Activated T-cell treated with anti-CD3 and anti-CD28 coated beads for 24 hours (primary cell): ENCODE results near the gene BABAM2.
"Not testable (repeated sequence)": the region's sequence is repeated elsewhere in the genome, so short reads cannot be mapped to it uniquely, and the experiment has no call there.

Experiments used
- DNase-seq: peaks from one replicate; pipeline ENCODE4 v3.0.0-alpha.2; 2020; ENCODE audit warnings: low read depth

BABAM2 gene

DNA sequence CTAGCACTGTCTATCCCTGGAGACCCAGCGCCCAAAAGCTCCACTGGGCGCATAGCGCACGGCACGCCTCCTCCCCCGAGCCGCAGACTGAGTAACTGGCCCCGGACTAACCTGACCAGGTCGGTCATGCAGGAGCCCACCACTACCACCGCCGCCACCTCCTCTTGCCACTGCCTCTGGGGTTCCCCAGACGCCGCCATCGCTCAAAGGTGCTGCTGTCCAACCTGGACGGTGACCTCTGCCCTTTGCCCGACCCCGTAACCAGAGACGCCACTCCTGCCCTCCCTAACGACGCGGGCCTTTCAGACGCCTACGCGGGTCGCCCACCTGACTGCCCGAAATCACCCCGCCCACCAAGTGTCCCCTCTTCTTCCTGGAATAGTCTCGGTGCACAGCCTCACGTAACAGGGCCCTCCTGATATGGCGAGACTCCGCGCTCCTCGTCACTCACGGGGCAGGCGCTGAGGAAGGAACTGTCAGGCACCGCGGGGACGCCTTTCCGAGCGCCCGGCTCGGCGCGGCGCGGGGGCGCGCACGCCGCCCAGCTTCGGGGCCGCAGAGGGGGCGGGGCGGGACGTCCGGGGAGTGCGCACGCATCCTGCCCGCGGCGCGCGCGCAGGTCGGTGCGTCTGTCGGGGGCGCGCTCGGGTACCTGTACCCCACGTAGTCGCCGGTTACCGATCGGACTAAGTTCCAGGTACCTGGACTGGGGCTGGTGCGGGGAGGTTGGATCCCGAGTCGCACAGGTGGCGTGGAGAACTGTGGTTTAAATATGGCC lies at the start of gene BABAM2, which contains the start of gene RBKS:
BABAM2 (plus strand) TSS at position 584 of the 778 bp plus-strand sequence. CDS start 3,828 bp downstream, outside the sequence.
RBKS (minus strand) TSS at position 242 of the 778 bp plus-strand sequence; CDS start at position 200, 42 bp downstream.
- peak; percentile 86 for DNase-seq

DNA sequence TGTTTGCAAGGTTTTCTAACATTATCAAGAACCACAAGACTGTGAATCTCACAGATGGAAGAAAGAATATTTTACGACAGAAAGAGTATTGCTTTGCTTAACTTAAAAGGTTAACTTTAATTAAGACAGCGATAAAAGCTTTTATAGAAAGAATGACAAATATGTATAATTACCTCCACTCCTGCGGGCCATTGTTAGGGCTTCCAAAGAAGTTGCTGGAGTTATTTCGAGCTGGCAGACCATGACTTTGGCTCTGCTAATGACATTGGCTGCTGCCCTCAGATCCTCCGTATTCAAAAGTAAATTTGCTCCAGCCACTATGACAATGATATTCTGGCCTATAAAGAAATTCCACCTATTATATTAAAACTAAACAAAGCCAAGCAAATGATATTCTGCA lies 47.6 kb upstream of the BABAM2 start:
- no peak for DNase-seq

DNA sequence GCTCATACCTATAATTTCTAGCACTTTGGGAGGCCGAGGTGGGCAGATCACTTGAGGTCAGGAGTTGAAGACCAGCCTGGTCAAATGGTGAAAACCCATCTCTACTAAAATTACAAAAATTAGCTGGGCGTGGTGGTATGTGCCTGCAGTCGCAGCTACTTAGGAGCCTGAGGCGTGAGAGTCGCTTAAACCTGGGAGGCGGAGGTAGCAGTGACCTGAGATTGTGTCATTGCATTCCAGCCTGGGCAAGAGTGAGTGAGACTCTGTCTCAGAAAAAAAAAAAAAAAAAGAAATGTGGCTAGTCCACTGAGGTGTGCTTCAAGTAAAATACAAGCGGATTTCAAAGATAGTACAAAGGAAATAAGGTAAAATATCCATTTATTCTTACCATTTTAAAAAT lies 46.5 kb upstream of the BABAM2 start:
- no peak for DNase-seq

DNA sequence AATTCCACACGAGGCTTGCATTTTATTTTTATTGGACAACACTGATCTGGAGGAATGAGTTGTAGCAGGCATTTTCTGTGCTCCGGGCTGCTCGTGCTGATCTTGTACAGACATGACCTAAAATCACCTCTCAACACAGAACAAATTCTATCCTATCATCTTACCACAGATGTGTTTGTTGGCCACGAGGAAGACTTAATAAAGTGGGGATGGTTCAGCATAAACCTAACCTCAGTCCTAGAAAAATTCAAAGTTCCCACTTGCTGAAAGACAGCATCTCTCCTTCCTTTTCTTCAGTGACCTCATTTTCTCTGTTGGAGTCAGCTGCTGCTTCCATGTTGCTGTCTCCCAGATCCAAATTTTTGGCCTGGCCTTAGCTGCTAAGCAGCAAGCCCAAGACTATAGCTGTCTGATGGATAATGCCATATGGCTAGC lies 45.7 kb upstream of the BABAM2 start:
- no peak for DNase-seq

DNA sequence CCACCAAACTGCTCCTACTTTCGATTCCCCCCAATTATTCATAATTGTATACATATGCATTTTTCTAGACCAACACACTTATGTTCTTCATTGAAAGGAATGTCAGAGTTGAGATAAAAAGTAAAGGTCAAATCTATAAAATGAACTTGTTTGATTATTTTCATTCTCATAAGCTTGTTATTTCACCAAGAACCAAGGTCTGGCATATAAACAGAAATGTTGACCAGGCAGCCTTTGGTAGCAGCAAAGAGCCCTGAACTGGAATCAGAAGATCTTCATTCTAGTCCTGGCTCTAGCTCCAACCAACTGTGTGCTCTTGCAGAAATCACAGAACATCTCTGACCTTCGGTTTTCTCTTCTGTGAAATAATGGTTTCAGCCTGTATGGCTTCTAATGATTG lies 43.2 kb upstream of the BABAM2 start:
- no peak for DNase-seq

DNA sequence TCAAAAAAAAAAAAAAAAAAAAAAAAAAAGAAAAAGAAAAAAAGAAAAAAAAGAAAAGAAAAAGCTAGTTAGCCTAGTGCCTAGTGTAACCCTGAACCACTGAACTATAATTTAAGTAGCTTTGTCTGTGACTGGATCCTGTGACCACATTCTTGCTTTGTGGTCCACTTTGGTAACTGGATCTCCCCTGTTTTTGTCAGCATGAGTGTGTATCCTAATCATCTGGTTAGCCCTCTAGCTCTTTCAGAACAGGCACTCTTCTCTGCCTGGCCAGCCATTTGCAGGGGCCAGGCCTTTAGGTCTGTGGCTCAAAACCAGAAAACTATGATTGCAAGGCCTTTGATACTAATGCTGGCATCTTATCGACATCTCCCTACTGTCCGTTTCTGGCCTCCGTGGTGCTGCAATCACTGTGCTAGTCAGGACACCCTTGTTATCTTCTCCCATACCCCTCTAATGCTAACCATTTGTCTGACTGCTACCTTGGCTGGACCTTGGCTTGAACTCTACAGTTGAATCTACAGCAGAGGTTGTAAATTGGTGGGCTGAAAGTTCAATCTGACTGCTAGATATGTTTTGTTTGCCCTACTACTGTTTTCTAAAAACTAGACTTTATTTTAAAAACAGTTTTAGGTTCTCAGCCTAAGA lies 40.8 kb upstream of the BABAM2 start:
- DNase-seq = no peak

DNA sequence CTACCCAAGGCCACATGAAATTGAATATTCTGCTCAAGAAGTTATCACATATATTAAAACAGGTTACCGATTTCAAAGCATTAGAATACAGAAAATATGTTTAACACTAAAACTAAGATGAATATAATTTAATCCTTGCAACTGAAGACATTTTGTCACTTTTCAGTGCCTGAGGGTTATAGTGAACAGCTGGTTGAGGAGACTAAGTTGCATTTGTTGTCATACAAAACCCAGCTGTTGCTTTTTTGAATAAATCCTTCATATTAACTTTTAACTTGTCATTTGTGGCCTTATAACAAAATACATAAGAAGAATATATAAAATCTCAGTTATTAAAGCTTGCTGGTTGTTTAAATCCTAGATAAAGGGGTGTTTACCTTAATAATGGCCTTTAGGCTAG lies 37.8 kb upstream of the BABAM2 start:
- DNase-seq = no peak

DNA sequence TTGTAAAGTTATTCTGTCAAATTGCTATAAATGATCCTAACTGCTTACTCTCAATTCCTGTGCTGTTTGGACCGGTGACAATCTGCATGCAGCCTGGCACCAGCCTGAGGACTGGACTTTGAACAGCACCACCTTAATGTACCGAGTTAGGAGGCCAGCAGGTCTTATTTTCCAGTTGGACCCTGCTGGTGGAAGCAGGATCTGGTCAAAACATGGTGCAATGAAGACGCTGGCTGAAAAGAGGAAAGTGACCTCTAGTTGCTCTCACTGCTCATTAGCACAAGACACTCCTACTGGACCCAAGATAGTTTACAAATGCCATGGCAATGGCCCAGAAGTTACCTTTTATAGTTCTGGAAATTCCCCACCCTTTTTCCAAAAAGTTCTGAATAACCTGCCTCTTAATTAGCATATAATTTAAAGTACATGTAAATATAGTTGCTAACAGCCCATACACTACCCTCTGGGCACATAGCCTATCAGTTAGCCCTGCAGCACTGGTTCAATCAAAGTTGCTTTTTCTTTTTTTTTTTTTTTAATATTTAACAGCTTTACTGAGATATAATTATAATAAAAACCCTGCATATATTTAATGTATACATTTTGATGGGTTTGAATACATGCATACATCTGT lies 36.2 kb upstream of the BABAM2 start:
- DNase-seq = no peak

DNA sequence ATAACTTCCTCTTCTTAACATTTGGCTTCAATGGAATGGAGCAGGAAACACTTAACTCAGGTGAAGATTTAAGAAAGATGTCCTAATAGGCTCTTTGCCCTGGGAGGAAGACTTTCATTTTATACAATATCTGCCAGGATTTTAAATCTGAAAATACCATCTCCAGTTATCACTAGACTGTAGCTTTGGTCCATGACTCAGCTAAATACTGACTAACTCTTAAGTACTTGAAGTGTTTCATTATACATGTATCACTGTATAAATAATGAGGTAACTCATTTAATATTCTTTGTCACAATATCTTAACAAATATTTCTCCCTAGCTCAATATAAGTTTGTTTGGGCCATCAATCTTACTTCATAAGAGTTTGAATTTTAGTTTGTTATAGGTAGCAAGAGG lies 35.1 kb upstream of the BABAM2 start:
- DNase-seq = no peak

DNA sequence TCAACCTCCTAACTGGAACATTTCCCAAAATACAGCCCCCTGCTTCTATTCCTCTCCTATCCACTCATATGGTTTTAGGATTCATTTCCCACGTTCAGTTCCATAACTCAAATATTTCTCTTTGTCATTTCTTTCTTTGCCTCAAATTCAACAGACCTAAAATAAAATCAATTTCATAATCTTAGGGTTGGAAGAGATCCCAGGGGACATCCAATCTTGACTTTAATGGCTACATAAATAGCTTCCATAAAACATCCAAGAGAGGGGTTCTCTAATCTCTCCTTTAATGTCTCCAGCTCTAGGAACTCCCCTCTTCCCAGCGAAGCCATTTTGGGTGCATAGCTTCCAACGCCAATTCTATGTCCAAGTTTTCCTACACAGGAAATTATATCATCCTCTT lies 34.1 kb upstream of the BABAM2 start:
- no peak for DNase-seq

DNA sequence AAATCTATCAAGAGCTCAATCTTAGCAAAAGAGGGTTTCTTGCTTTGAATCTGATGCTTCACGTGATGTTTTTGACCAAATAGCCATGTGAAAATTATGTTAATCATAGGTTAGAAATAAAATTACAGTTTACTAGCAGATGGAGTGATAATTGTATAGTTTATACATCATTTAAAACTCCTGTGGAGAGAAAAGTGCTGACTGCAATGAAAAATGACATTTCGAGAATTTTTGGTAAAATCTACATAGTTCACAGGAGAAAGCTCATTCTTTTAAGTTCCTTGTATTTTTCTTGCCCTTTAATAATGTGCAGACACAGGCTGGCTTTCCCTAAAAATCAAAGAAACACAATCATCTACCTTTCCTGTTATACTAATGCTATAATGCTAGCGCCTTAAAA lies 33.6 kb upstream of the BABAM2 start:
- DNase-seq = no peak

DNA sequence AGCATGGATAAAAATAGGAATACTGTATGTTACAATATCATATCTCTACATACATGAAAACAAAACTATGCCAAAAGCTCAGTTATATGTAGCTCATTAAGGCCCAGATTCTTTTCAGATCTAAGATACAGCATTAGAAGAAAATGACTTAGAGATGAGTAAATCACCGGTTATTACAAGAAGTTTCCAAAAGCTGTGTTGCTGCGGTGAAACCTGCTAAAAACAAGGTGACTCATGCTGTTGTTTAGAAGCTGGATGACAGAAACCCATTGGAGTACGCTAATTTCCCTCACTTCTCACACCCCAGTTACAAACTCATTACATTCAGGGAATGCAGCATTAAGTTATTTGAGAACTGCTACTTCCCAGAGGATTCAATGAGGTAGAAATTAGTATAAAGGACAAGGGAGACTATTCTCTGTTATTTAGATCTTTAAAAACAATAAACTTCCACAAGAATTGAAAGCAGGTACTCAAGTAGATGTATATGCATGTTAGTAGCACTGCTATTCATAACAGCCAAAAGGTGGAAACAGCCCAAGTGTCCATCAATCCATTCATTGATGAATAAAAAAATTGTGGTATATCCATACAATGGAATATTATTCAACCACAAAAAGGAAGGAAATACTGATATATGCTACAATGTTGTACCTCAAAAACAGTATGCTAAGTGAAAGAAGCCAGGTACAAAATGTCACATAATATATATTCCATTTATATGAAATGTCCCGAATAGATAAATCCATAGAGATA lies 32.9 kb upstream of the BABAM2 start:
- no peak for DNase-seq

DNA sequence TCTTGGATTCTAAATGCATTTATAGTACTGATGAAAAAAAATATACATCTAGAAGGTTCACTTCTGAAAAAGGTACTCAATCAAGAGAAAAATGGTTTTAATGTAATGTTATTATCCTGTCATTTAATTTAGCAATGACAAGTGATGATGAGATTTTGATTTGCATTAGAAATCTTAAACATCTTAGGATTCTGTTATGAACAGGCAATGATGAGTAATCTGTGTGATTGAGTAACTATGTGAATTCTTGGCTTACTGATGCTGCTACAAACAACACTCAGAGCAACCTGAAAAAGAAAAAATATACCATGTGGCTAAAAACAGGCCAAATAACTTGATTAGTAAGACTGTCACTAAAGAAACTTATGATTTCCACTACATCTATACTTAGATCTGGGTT lies 30.4 kb upstream of the BABAM2 start:
- DNase-seq = no peak

DNA sequence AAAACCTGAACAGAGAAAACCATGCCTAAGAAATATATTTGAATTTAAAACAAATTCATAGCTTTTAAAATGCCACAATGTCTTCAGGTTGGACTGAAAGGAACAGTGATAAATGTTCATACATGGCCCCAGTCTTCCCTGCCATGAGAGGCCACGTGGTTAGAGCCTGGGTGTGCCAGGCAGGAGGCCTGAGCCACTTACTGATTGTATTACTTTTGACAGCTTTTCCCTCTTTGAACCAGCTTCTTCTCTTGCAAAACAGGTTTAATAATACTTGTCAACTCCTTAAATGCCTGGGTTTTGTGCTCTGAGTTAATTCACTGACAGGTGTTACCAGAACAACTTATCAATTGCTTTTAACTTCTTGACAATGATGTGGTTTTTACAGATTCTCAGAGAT lies 27.4 kb upstream of the BABAM2 start:
- no peak for DNase-seq

DNA sequence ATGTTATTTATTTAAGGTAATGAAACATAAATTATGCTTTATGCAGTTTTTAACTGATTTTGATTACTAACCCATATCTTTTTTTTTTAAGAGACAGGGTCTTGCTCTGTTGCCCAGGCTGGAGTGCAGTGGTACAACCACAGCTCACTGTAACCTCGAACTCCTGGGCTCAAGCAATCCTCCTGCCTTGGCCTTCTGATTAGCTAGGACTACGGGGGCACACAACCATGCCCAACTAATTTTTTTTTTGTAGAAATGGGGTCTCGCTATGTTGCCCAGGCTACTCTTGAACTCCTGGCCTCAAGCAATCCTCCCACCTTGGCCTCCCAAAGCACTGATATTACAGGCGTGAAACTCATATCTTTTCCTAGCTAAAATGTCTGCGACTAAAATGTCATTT lies 26.6 kb upstream of the BABAM2 start:
- not testable (repeated sequence) for DNase-seq

DNA sequence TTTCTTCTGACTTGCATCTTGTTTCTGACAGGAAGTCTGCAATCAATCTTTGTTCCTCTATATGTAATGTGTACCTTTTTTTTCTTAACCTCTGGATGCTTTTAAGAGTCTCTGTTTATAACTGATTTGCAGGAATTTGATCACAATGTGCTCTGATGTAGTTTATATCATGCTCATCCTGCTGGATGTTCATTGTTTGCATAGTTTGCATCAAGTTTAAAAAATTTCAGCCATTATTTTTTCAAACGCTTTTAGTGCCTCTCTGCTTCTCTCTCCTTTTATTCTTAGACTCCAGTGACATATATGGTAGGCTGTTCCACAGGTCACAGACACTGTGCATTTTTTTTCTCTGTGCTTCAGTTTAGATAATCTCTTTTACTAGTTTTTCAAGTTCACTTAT lies 24.3 kb upstream of the BABAM2 start:
- DNase-seq = no peak

DNA sequence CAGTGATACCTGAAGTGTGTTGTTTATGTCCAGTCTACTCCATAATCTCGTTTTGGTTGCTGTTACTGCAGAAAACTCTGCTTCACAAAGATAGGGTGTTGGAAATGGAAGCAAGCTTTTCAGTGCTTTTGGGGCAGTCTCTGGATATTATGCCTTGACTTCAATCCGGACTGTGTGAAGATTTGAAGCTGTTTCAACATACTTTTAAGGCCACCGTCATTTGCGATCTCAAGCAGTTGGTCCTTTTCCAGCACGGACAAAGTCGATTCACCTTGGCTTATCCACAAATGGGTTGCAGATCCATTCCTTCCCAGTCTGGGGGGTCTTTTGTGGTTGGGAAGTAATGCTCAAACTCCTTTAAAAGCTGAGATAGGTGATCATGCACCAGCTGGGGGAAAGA lies 20.8 kb upstream of the BABAM2 start:
- DNase-seq = no peak

DNA sequence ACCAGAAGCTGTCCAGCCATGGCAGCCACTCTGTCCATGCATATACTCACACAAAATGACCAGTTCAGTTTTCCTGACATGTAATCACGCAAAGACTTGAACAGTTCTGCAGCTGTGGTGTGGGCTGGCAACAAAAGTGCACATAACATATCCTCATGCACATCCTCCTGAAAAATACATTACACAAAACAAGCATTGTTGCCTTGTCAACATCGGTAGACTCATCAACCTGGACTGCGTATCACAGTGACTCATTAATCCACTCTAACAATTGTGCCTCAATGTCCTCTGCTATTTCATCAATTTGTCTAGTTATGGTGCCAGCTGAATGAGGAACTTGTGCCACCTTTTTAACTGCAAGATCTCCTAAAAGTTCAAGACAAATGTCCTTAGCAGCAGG lies 19.8 kb upstream of the BABAM2 start:
- DNase-seq = no peak

DNA sequence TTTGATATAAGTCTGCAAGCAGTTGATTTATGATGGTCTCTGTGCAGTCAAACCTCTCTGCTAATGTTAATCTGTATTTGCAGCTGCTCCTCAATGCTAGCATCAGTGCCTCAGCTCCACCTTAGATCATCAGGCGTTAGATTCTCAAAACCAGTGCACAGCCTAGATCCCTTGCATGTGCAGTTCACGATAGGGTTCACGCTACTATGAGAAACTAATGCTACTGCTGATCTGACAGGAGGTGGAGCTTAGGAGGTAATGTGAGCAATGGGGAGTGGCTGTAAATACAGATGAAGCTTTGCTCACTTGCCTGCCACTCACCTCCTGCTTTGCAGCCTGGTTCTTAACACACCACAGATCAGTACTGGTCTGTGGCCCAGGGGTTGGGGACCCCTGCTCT lies 18.7 kb upstream of the BABAM2 start:
- no peak for DNase-seq

DNA sequence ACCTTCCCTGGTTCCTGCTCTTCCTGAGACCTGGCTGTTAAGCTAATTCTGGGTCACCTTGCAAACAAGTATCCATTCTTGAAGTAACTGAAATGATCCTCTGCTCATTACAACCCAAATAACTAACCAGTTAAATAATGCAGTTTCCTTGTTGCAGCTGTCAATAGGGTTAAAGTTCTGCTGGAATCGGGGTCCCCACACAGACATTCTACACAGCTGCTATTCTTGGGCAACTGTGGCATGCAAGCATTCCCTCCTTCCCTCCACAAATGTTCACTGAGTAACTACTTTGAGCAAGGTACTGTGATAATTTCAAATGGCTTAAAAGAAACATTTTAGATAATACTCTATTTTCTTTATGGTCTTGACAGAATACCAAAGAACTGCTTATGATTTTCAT lies 17.4 kb upstream of the BABAM2 start:
- no peak for DNase-seq

DNA sequence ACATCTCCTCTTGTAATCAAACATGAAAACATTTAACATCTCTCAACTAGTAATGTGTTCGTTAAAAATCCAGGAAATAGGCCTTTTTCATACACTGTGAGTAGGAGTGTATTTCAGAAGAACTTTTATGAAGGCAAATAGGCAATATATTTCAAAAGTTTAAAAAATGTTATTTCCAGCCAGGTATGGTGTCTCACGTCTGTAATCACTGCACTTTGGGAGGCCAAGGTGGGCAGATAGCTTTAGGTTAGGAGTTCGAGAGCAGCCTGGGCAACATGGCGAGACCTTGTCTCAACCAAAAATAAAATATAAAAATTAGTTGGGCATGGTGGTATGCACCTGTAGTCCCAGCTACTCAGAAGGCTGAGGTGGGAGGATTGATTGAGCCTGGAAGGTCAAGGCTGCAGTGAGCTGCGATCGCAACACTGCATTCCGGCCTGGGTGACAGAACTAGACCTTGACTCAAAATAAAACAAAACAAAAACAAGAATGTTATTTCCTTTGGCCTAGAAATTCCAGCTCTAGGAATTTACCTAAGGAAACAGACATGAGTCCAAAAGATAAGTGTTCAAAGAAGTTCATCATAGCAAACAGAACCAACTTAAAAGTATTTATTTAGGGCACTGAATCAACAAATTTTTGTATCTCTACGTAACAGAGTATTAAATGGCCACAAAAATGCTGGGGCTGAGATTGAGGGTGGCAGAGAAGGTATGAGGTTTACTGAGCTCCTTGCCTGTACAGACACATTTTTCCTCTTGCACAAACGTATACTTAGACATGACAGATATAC lies 15.2 kb upstream of the BABAM2 start:
- no peak for DNase-seq

DNA sequence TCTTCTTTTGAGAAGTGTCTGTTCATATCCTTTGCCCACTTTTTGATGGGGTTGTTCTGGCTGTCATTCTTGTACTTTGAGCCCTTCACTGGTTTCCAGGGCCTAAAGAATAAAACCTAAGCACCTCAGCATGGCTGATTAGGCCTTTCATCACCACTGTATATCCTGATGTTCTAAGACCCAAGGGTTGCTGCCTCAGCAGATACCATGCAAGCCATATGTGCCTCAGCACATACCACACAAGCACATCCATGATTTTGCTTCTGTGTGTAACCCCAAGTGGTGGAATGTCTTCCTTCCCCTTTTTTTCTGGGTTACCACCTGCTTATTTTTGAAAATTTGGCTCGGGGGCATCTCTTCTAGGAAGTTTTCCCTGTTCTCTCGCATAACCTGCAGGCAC lies 11.7 kb upstream of the BABAM2 start:
- DNase-seq = no peak
